CD14-positive monocyte (primary cell): ENCODE data around the gene IQCN. TPM values are rescaled to one million over a fixed set of nuclear protein-coding genes. Genes with fewer than 3 reads are reported as not detected.
"Not testable (repeated sequence)": the region's sequence is repeated elsewhere in the genome, so short reads cannot be mapped to it uniquely, and the experiment has no call there.

Experiments
- DNase-seq, 3 donors: peaks; one replicate each; pipeline ENCODE4 v3.0.0-alpha.2; 2011 to 2022
- H2AFZ ChIP-seq: 2 replicates; pipeline ENCODE4 v1.6.0; 2012; ENCODE audit warnings: mild to moderate bottlenecking, low read depth, low read length, inconsistent platforms; ENCODE audit not compliant: insufficient read depth, poor library complexity, severe bottlenecking
- H3K27ac ChIP-seq, 2 donors: 1 replicate in 1 of 2; 2 replicates in 1 of 2; pipeline ENCODE4 v1.5.1; 2012 to 2013; ENCODE audit warnings: low read length in 2 of 2, control low read depth in 1 of 2, inconsistent platforms in 1 of 2, low read depth in 1 of 2, mild to moderate bottlenecking in 1 of 2
- H3K27me3 ChIP-seq, 2 donors: one replicate each; pipeline versions ENCODE4 v1.6.0 to v1.6.1; 2011 to 2013; ENCODE audit warnings: low read length in 2 of 2; ENCODE audit not compliant: control insufficient read depth in 2 of 2, insufficient read depth in 2 of 2
- H3K36me3 ChIP-seq, 2 donors: replicated peaks in 1 of 2; 1 replicate in 1 of 2; 2 replicates in 1 of 2; pipeline versions ENCODE4 v1.5.1 to v1.6.1; 2012 to 2013; ENCODE audit warnings: low read length in 2 of 2, control low read depth in 1 of 2, inconsistent platforms in 1 of 2, mild to moderate bottlenecking in 1 of 2; ENCODE audit not compliant: insufficient read depth in 2 of 2, control insufficient read depth in 1 of 2
- H3K4me1 ChIP-seq, 2 donors: 1 replicate in 1 of 2; 2 replicates in 1 of 2; pipeline versions ENCODE4 v1.5.1 to v1.6.1; 2012 to 2013; ENCODE audit warnings: low read length in 2 of 2, control low read depth in 1 of 2, inconsistent platforms in 1 of 2, mild to moderate bottlenecking in 1 of 2, moderate library complexity in 1 of 2; ENCODE audit not compliant: insufficient read depth in 2 of 2, control insufficient read depth in 1 of 2
- H3K4me2 ChIP-seq: replicated peaks from 2 replicates; pipeline ENCODE3; 2012; ENCODE audit warnings: low read length, moderate library complexity, mild to moderate bottlenecking; ENCODE audit not compliant: poor library complexity, severe bottlenecking; ENCODE audit errors: extremely low read depth
- H3K4me3 ChIP-seq, 3 experiments: fragments of 200-600 bp in 1 of 3; sonication (generic) in 1 of 3; replicated peaks in 1 of 3; 1 replicate in 2 of 3; 2 replicates in 1 of 3; pipeline ENCODE4 v1.5.1; 2011 to 2013; ENCODE audit warnings: low read length in 3 of 3, mild to moderate bottlenecking in 3 of 3, control low read depth in 2 of 3, low read depth in 2 of 3, inconsistent platforms in 1 of 3, moderate library complexity in 1 of 3
- H3K79me2 ChIP-seq: 2 replicates; pipeline ENCODE4 v1.6.0; 2012; ENCODE audit warnings: mild to moderate bottlenecking, control low read depth, inconsistent platforms, low read length, moderate library complexity; ENCODE audit not compliant: insufficient read depth
- H3K9ac ChIP-seq: 2 replicates; pipeline ENCODE4 v1.6.0; 2017; ENCODE audit warnings: low read length, mild to moderate bottlenecking; ENCODE audit not compliant: insufficient read depth, poor library complexity, severe bottlenecking
- H3K9me3 ChIP-seq, 2 donors: replicated peaks in 1 of 2; 1 replicate in 1 of 2; 2 replicates in 1 of 2; pipeline versions ENCODE4 v1.5.1 to v1.6.1; 2012 to 2013; ENCODE audit warnings: low read length in 2 of 2, control low read depth in 1 of 2; ENCODE audit not compliant: control insufficient read depth in 1 of 2, insufficient read depth in 1 of 2
- H4K20me1 ChIP-seq: 2 replicates; pipeline ENCODE4 v1.6.0; 2012; ENCODE audit warnings: mild to moderate bottlenecking, low read length, control low read depth, moderate library complexity; ENCODE audit not compliant: insufficient read depth
- H3K27ac Mint-ChIP-seq, 7 donors: one replicate each; pipeline ENCODE4 v1.8.0; 2020; ENCODE audit warnings: mild to moderate bottlenecking in 7 of 7, mixed read lengths in 7 of 7, moderate library complexity in 6 of 7, inconsistent platforms in 2 of 7
- H3K27me3 Mint-ChIP-seq, 3 donors: one replicate each; pipeline ENCODE4 v1.8.0; 2021 to 2022; ENCODE audit warnings: low read depth in 3 of 3, mild to moderate bottlenecking in 3 of 3, mixed read lengths in 3 of 3, moderate library complexity in 3 of 3, inconsistent platforms in 1 of 3
- H3K36me3 Mint-ChIP-seq, 2 donors: one replicate each; pipeline ENCODE4 v1.8.0; 2020; ENCODE audit warnings: mixed read lengths in 2 of 2, inconsistent platforms in 1 of 2, mild to moderate bottlenecking in 1 of 2
- H3K4me1 Mint-ChIP-seq: one replicate; pipeline ENCODE4 v1.8.0; 2020; ENCODE audit warnings: mild to moderate bottlenecking, mixed read lengths
- H3K4me3 Mint-ChIP-seq, 2 donors: one replicate each; pipeline ENCODE4 v1.8.0; 2020; ENCODE audit warnings: mild to moderate bottlenecking in 2 of 2, mixed read lengths in 2 of 2, moderate library complexity in 1 of 2
- H3K9me3 Mint-ChIP-seq, 7 donors: one replicate each; pipeline ENCODE4 v1.8.0; 2020 to 2022; ENCODE audit warnings: mixed read lengths in 7 of 7, mild to moderate bottlenecking in 6 of 7, moderate library complexity in 6 of 7, inconsistent platforms in 2 of 7
- CTCF ChIP-seq: fragments of 200-600 bp; IDR thresholded peaks from one replicate; pipeline ENCODE4 v1.8.0; 2022; ENCODE audit warnings: antibody characterized with exemption, mild to moderate bottlenecking
- WGBS: methylation state at CpG from one replicate; pipeline ENCODE4 v1.1.5; 2013; ENCODE audit warnings: missing lambda C conversion rate; ENCODE audit not compliant: insufficient coverage; 5-methylcytosine and 5-hydroxymethylcytosine counted together
- intact Hi-C, 2 donors: fragments of 100-400 bp; cut with micrococcal nuclease; formaldehyde crosslinking; loops; one replicate each; pipeline versions ENCODE4 v1.15.0 to v1.15.1; 2023
- polyA plus RNA-seq, 3 donors: library from polyadenylated mRNA; depleted of rRNA in 1 of 3; unstranded in 2 of 3; stranded (reverse) in 1 of 3; fragments of 300-500 nt in 2 of 3; fragments of >200 nt in 1 of 3; fragmentation: Illumina TruSeq in 2 of 3; gene quantifications; 1 replicate in 2 of 3; 2 replicates in 1 of 3; pipeline ENCODE4 v1.2.3, GENCODE V29; 2012 to 2021

The IQCN gene
- polyA plus RNA-seq, 3 donors, result 6.9 TPM; not detected in 2

GRCh38 chr19:18214779-18215433 is 59.3 kb downstream of the IQCN start:
- H3K27ac Mint-ChIP-seq, result peak overlapping the region in 2 of 7 donors; percentile 15 to 44

GRCh38 chr19:18211683-18212082 is 62.6 kb downstream of the IQCN start:
- no peak for TF ChIP-seq CTCF
- no peak overlapping the region for H3K4me2 ChIP-seq

More at GRCh38 chr19:18214779-18215433, 59.3 kb downstream of the IQCN start:
- peaks cover 0 to 4% of the 10 kb centered on the region in 2 donors for H3K9me3 ChIP-seq
- H3K27me3 Mint-ChIP-seq, result peaks cover 22 to 32% (median 24%) of the 10 kb centered on the region in 3 donors
- H3K36me3 Mint-ChIP-seq, result no peaks in the 10 kb centered on the region
- H3K4me1 ChIP-seq, result no peaks in the 10 kb centered on the region
- TF ChIP-seq CTCF, result no peak
- no peaks in the 10 kb centered on the region for H3K79me2 ChIP-seq
- H3K4me3 Mint-ChIP-seq, result peak overlapping the region in 1 of 2 donors; percentile 4
- no peak overlapping the region for H2AFZ ChIP-seq
- no peak overlapping the region for H3K4me3 ChIP-seq
- DNase-seq, result no peak
- H3K9ac ChIP-seq, result no peak overlapping the region
- peaks cover 4% of the 10 kb centered on the region for H3K4me1 Mint-ChIP-seq
- peaks cover 0 to 6% (median 0%) of the 10 kb centered on the region in 7 donors for H3K9me3 Mint-ChIP-seq
- no peaks in the 10 kb centered on the region for H3K36me3 ChIP-seq
- H4K20me1 ChIP-seq, result no peaks in the 10 kb centered on the region
- intact Hi-C loops, result no loop called here
- WGBS, result 55% methylated on average over 4 of the region's 7 CpGs
- no peak overlapping the region for H3K4me2 ChIP-seq
- peaks cover 0 to 1% of the 10 kb centered on the region in 2 donors for H3K27me3 ChIP-seq
- H3K27ac ChIP-seq, result no peak overlapping the region

GRCh38 chr19:18209912-18210311 is 64.3 kb downstream of the IQCN start:
- not testable (repeated sequence) for H3K27me3 ChIP-seq, H3K36me3 Mint-ChIP-seq, H3K27ac ChIP-seq, DNase-seq, H3K27ac Mint-ChIP-seq, H3K36me3 ChIP-seq, H3K4me1 Mint-ChIP-seq, H4K20me1 ChIP-seq, H3K9me3 ChIP-seq, H3K4me1 ChIP-seq, H3K79me2 ChIP-seq, H3K4me3 ChIP-seq, H3K9me3 Mint-ChIP-seq, H3K4me2 ChIP-seq, H3K9ac ChIP-seq, H2AFZ ChIP-seq
- Mint-ChIP-seq H3K4me3 (peak overlapping the region in 1 of 2 donors; percentile 46), H3K27me3 (peaks cover 26 to 38% (median 36%) of the 10 kb centered on the region in 3 donors)
- intact Hi-C loops, result loop anchor here (5.0 to 10.0 kb wide), 3 partner anchors 55 to 205 kb away; partner anchors contain the start of genes PIK3R2 (in 1 of the 2) and SSBP4 (in 1 of the 2)
- WGBS, result no CpG with 5 or more reads among the region's 5 CpGs

More at GRCh38 chr19:18211683-18212082, 62.6 kb downstream of the IQCN start:
- no peak overlapping the region for H2AFZ ChIP-seq
- intact Hi-C loops, result no loop called here
- H4K20me1 ChIP-seq, result no peaks in the 10 kb centered on the region
- Mint-ChIP-seq H3K4me1 (peaks cover 4% of the 10 kb centered on the region), H3K9me3 (peaks cover 0 to 3% (median 0%) of the 10 kb centered on the region in 7 donors), H3K27me3 (peaks cover 27 to 42% (median 31%) of the 10 kb centered on the region in 3 donors), H3K27ac (no peak overlapping the region), H3K4me3 (no peak overlapping the region), H3K36me3 (no peaks in the 10 kb centered on the region)
- no peaks in the 10 kb centered on the region for H3K4me1 ChIP-seq
- no peak overlapping the region for H3K27ac ChIP-seq
- no peaks in the 10 kb centered on the region for H3K36me3 ChIP-seq
- no peak overlapping the region for H3K9ac ChIP-seq
- 73% methylated on average over 14 of the region's 14 CpGs for WGBS
- H3K9me3 ChIP-seq, result no peaks in the 10 kb centered on the region
- H3K4me3 ChIP-seq, result no peak overlapping the region
- DNase-seq, result no peak
- no peaks in the 10 kb centered on the region for H3K79me2 ChIP-seq
- H3K27me3 ChIP-seq, result peaks cover 0 to 3% of the 10 kb centered on the region in 2 donors
